Measurements from ENCODE around the gene CPXM2. TPM values are rescaled to one million over a fixed set of nuclear protein-coding genes. Genes with fewer than 3 reads are reported as not detected.

The CPXM2 gene
- total RNA-seq, 2 donors from 2014 or later, result 98.3 to 200 TPM

DNA sequence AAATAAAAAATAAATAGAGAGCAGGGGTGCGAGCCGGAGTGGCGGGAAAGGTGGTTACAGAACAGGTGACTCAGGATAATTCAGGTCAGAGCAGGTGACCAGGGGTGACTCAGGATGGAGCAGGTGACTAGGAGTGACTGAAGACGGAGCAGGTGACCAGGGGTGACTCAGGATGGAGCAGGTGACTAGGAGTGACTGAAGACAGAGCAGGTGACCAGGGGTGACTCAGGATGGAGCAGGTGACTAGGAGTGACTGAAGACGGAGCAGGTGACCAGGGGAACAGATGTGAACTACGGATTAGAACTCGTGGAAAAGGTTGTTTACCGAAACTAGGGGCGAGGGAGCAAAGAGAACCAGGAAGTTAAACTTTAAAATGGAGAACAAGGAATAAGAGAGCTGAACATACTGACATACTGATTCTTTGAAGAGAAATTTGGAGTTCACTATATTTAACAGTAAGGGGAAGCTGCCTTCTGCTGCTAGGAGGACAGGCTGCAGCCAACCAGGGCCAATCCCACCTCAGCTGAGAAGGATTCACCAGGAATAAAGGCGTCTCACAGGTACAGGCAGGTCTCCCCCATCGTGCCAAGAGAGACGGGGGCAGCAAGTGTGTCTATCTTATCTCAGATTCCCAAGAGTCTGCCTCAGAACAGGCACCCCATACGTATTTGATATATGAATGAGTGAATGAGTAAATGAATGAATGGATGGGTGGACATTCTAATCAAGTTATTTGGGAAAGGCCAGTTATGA lies 101.3 kb downstream of the CPXM2 start:
- intact Hi-C loops (cut with DNase I), result no loop called here
- DNase-seq (ENCODE audit: low spot score), result no peak

DNA sequence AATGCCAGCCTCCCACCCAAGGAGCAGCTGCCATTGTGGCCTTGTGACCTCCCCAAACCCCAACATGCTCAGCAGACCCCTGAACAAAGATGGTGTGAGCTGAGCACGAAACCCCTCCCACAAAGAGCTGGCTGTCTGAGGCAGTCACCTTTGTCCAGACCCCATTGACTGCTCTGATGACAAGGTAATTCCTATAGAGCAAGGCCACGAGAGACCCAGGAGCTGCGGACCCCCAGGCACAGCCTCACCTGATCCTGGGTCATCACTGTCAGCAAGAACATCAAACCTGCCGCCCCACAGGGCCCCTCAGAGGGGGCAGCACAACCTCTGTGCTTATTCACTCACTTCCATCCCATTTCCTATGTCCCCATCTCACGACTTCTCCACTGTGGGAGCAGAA lies 102.6 kb downstream of the CPXM2 start:
- DNase-seq (ENCODE audit: low spot score), result no peak

DNA sequence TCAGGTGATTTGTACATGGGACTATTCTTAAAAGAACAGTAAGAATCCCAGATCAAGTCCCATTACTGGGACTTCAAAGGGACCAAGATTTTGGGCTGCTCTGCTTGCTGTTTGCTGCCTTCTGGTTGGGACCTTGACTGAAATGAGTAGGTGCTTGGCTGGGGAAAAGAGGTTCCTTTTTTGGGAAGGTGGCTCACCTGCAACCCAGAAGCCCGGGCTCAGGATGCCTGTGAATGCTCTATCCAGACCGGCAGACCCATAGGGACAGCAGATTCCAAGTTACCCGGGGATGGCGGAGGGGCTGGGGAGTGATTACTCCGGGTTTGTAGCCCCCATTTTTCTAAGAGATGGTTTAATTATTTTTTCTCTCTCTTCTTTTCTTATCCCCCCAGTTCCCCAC lies 104.0 kb downstream of the CPXM2 start:
- intact Hi-C loops (cut with DNase I), result no loop called here
- no peak for DNase-seq (ENCODE audit: low spot score)

More for the DNA sequence above, 102.6 kb downstream of the CPXM2 start:
- intact Hi-C loops (cut with DNase I), result no loop called here

DNA sequence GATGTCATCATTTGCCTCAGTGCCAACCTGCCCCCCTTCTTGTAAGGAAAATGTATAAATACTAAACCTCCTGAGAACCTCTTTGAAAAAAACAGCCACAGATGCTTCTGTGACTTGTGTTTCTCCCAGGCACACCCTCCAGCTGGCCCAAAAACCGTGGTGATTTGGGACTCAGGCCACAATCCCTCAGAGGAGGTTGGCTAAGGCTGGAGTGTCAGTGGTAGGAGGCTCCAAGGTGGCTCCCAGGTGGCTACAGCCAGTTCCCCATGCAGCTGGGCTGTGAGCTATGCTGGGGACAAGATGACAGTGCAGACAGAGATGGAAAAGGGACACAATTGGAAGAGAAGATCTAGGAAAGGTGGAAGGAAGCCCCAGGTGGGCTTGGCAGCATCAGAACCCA lies 104.7 kb downstream of the CPXM2 start:
- DNase-seq (ENCODE audit: low spot score), result no peak
- intact Hi-C loops (cut with DNase I), result no loop called here

DNA sequence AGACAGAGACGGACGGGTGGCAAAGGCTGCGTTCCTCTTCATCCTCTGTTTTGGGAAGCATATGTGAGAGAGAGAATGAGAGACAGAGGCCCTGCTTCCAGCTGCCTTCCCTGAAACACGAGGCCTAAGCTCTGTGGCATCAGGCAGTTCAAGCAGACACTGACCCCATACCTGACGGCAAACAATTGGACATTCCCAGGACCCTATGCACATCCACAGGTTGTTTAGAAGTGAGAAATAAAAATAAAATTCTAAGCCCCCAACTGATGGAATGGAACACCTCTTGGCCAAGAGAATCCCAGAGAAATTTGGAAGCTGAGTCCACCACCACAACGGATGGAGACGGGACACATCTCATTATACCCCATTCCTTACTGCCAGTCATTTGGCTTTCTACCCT lies 105.3 kb downstream of the CPXM2 start:
- no peak for DNase-seq (ENCODE audit: low spot score)
- intact Hi-C loops (cut with DNase I), result no loop called here

DNA sequence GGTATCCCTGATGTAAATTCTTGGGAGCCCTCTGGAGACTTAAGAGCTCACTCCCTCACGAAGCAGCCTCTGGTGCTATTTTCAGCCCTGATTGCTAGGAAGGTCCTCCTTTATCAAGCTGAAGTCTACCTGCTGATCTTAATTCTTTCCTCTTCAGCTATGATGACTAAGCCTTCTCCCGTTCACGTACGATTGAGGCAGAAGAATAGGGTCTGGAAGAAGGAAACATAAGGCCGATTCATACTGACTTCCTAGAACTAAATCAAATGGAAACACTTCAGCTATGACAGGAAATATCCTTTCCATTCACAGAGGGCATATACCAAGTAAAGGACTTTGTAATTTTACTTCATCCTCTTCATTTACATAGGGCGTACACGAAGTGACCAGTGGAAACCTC lies 107.0 kb downstream of the CPXM2 start:
- intact Hi-C loops (cut with DNase I), result loop anchor here in 1 of 2 donors (5.0 kb wide), 1 partner anchor 103 kb away; no protein-coding TSS in a partner anchor

DNA sequence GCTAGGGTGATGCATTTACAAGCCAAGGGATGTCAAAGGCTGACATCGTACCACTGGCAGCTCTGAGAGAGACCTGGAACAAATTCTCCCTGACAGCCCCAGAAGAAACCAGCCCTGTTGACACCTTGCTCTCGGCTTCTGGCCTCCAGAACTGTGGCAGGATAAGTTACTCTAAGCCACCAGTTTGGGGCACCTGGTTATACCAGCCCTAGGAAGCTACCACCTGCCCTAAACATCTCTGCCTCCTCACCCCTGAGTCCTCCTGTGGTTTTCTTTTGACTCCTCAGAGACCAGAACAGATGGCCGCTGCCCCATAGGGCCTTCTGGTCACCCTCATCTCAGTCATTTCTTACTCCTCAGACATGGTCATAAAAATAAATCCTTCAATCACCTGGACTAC lies 107.4 kb downstream of the CPXM2 start:
- no peak for DNase-seq (ENCODE audit: low spot score)
- intact Hi-C loops (cut with DNase I), result loop anchor here in 1 of 2 donors (5.0 kb wide), 1 partner anchor 103 kb away; no protein-coding TSS in a partner anchor

More for the DNA sequence above, 107.0 kb downstream of the CPXM2 start:
- DNase-seq (ENCODE audit: low spot score), result no peak

DNA sequence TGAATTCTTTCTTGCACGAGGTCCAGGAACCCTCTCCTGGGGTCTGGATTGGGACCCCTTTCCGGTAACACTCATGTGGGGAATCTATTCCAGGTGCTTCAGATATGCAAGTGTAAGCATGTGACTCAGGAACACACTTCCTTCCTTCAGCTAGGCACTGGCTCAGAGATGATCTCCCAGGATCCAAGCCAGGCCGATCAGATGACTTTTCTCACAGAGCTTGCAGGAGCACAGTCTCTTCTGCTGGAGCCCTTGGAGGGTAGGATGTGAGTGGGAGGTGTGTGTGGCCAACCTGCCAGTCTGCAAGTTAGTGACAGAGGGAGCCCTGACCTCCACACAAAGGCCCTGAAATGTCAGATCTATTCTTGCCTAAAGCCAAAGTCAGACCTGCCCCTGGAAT lies 108.3 kb downstream of the CPXM2 start:
- no peak for DNase-seq (ENCODE audit: low spot score)
- intact Hi-C loops (cut with DNase I), result loop anchor here in 1 of 2 donors (5.0 kb wide), 1 partner anchor 104 kb away; no protein-coding TSS in a partner anchor

DNA sequence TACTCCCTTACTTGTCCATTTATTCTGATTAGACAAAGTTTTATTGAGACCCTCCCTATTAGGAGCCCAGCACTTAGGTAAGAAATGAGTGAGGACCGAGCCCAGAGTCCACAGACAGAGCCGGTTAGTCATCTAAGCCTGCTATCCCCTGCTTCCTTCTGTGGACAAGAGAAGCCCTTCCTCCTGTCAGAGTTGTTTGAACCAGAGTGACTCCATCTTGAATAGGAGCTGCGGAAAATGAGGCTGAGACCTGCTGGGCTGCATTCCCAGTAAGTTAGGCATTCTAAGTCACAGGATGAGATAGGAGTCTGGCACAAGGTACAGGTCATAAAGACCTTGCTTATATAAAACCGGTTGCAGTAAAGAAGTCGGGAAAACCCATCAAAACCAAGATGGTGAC lies 109.1 kb downstream of the CPXM2 start:
- intact Hi-C loops (cut with DNase I), result loop anchor here (1.0 to 5.0 kb wide), 2 partner anchors 12 to 105 kb away; no protein-coding TSS in a partner anchor
- no peak for DNase-seq (ENCODE audit: low spot score)

DNA sequence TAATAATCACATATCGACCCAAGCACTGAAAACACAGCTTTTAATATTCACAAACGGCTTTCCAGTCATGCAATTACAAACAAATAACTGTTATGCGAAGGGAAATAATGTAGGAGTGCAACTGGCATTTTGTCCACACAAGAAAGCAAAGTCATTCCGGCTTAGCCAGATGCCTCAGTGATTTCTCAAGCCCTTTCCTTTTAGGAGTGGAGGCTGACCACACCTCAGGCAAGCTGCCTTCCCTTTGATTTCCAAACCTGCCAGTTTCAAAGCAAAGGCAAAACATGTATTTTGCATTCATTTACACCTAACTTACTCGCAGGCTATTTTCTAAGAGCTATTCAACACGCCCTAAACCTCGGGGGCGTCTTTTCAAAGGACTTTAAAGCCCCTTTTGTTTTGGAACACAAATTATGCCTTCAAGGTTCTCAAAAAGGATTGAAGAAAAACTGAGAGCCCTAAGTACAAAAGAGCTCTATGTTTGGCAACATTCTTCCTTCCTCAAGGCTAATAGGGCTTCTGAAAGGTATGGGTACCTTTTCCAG lies 109.6 kb downstream of the CPXM2 start:
- intact Hi-C loops (cut with DNase I), result loop anchor here (1.0 to 5.0 kb wide), 2 partner anchors 12 to 105 kb away; no protein-coding TSS in a partner anchor

DNA sequence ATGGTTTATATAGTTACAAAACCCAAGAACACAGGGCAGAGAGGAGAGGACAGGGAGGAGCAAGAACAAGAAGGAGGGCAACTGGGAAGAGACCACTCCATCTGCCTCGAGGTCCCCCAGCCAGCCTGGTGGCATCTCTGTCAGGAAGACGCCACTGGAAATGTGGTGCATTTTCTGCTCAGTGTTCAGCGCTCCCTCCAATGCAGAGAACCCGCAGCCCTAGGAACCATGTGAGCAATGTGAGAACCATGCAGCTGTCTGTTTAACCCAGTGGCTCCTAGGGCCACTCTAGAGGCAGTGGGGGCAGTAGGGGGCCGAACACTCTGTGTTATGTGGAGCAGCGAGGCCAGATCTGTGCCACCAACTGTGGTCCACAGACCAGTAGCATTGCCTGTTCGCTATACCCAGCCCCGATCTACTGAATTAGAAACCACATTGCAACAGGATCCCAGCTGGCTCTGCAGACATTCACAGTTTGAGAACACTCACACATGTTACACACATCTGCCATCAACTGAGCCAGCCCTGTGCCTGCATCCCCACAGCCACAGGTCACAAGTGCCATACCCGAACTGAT lies 110.2 kb downstream of the CPXM2 start:
- intact Hi-C loops (cut with DNase I), result loop anchor here in 1 of 2 donors (5.0 kb wide), 1 partner anchor 106 kb away; no protein-coding TSS in a partner anchor

More for the DNA sequence above, 109.6 kb downstream of the CPXM2 start:
- DNase-seq (ENCODE audit: low spot score), result no peak

DNA sequence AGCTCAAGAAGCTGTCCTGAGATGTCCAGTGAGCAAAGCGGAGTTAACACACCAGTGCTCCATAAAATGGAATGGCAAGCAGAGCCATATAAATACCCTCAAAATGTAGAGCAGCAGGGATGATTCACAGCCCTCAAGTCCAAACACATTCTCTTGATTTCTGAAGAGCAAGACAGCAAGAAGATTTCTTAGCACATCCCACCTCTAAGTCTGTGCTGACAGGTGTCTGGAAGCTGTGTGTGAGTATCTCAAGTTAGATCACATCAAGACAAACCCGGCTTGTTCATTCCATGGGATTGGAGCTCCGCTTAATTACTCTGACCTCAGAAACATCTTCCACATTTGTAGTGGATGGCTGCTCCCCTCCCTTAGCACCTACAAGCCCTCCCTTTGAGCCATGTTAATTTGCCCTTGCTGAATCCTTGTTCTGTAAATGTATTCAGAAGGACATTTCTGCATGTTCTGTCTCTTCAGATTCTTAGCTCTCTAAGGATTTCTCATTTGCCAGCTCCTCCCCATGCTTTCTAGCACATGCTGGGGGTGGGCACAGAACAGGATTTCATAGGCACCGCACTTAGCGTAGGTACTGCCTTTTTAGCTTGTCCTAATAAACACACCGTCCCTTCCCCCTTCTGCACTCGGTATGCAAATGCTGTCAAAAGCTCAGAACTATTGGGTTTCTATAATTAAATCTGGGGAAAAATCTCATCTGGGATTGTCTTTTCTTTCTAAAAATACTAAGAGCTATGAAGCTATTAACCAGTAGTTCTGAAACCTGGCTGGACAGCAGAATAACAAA lies 112.7 kb downstream of the CPXM2 start:
- DNase-seq (ENCODE audit: low spot score), result no peak
- intact Hi-C loops (cut with DNase I), result loop anchor here in 1 of 2 donors (10.0 kb wide), 2 partner anchors 186 to 1444 kb away; no protein-coding TSS in a partner anchor

More for the DNA sequence above, 110.2 kb downstream of the CPXM2 start:
- DNase-seq (ENCODE audit: low spot score), result no peak

DNA sequence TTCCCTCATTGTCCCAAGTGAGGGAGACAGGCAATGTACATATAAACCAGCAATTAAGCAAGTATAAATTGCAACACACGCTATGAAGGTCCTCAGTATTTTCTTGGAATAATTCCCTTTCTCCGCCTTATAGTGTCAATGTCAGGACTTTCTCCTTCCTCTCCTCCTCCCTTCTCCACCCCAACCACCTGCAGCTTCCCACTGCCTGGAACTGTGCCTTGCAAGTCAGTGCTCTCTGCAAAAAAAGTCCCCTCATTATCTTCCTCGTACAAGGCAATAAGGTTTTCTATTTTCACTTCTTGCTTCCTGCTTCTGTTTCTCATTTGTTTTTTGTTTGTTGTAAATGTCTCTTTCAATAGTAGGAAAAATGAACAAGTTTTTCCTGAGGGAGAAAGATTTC lies 113.7 kb downstream of the CPXM2 start:
- DNase-seq (ENCODE audit: low spot score), result no peak
- intact Hi-C loops (cut with DNase I), result loop anchor here in 1 of 2 donors (10.0 kb wide), 2 partner anchors 187 to 1443 kb away; no protein-coding TSS in a partner anchor

DNA sequence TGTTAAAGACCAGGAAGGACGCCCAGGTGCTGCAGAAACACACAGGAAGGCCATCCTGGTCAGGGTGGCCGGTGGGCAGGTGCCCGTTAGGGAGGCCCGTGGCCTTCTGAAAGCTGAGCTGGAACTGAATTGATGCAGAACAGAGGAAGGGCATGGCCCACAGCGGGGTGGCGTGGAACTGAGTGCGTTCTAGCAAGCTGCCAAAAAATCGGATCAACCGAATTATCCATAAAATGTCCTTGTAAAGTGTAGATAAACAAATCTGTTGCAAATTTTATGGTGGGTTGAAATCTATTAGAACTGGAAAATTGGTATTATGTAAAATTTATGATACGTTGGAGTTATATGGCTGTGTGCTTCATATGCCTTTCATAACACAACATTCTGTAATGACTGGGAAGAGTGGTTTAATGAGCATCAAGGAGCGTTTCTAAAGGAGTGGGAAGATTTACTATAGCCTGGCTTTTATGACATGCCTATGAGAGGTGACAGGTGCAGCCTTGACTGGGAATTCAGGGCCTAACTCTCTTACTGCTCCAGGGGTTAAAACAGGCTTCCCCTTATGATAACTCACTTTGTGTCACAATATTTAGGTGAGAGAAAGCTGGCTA lies 117.4 kb downstream of the CPXM2 start:
- intact Hi-C loops (cut with DNase I), result loop anchor here in 1 of 2 donors (10.0 kb wide), 2 partner anchors 191 to 1439 kb away; no protein-coding TSS in a partner anchor
- DNase-seq (ENCODE audit: low spot score), result no peak

DNA sequence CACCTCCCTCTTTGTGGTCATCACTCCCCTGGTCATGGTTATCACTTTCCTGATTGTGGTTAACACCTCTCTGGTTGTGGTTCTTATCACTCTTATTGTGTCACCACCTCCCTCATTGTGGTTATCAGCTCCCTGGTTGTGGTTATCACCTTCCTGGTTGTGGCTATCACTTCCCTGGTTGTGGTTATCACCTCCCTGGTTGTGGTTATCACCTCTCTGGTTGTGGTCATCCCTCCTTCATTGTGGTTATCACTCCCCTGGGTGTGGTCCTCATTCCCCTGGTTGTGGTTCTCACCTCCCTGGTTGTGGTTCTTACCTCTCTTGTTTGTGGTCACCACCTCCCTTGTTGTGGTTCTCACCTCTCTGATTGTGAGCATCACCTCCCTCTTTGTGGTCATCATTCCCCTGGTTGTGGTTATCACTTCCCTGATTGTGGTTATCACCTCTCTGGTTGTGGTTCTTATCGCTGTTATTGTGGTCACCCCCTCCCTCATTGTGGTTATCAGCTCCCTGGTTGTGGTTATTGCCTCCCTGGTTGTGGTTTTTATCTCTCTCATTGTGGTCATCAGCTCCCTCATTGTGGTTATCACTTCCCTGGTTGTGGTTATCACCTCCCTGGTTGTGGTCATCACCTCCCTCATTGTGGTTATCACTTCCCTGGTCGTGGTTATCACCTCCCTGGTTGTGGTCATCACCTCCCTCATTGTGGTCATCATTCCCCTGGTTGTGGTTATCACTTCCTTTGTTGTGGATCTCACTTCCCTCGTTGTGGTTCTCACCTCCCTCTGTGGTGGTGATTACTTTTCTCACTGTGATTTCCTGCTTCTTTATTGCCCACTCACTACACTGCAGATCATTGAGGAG lies 118.7 kb downstream of the CPXM2 start:
- no peak for DNase-seq (ENCODE audit: low spot score)
- intact Hi-C loops (cut with DNase I), result loop anchor here in 1 of 2 donors (10.0 kb wide), 2 partner anchors 192 to 1438 kb away; no protein-coding TSS in a partner anchor

DNA sequence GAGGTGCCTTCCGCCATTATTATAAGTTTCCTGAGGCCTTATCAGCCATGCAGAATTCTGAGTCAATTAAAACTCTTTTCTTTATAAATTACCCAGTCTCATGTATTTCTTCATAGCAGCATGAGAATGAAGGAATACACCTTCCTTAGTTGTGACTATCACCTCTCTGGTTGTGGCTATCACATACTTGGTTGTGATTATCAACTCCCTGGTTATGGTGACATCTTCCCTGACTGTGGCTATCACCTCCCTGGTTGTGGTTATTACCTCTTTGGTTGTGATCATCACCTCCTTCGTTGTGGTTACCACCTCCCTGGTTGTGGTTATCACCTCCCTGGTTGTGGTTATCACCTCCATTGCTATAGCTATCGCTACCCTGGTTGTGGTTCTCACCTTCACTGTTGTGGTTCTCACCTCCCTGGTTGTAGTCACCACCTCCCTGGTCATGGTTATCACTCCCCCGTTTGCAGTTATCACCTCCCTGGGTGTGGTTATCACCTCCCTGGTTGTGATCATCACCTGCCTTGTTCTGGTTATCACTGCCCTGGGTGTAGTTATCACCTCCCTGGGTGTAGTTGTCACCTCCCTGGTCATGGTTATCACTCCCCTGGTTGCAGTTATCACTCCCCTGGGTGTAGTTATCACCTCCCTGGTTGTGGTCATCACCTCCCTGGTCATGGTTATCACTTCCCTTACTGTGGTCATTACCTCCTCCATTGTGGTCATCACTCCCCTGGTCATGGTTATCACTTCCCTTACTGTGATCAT lies 119.5 kb downstream of the CPXM2 start:
- no peak for DNase-seq (ENCODE audit: low spot score)

DNA sequence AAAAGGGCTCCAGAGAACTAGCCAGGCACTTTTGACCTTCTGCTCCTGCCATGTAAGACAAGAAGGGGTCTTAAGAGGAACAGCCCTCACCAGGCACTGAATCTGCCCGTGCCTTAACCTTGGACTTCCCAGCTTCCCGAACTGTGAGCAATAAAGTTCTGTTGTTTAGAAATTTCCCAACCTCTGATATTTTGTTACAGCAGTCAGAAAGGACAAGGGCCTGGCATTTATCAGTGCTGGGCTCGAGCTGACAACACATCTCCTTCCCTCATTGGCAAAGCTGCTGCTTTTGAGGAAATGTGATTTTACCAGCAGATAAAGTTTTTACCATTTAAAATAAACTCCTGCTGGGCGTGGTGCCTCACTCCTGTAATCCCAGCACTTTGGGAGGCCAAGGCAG lies 122.0 kb downstream of the CPXM2 start:
- intact Hi-C loops (cut with DNase I), result loop anchor here in 1 of 2 donors (10.0 kb wide), 2 partner anchors 195 to 1435 kb away; no protein-coding TSS in a partner anchor
- no peak for DNase-seq (ENCODE audit: low spot score)

More for the DNA sequence above, 119.5 kb downstream of the CPXM2 start:
- intact Hi-C loops (cut with DNase I), result loop anchor here in 1 of 2 donors (10.0 kb wide), 2 partner anchors 193 to 1437 kb away; no protein-coding TSS in a partner anchor

Data from posterior vena cava (tissue), 2 donors.